HG03565 (cell line): ENCODE results near the gene SIAH1.
"Not testable (repeated sequence)": the region's sequence is repeated elsewhere in the genome, so short reads cannot be mapped to it uniquely, and the experiment has no call there.

Experiments
- ATAC-seq: cut with Tn5 transposase; IDR thresholded peaks from one replicate; pipeline ENCODE4 v1.9.1; 2021; ENCODE audit warnings: mild to moderate bottlenecking, moderate library complexity; ENCODE audit not compliant: unreplicated experiment

Gene SIAH1

DNA sequence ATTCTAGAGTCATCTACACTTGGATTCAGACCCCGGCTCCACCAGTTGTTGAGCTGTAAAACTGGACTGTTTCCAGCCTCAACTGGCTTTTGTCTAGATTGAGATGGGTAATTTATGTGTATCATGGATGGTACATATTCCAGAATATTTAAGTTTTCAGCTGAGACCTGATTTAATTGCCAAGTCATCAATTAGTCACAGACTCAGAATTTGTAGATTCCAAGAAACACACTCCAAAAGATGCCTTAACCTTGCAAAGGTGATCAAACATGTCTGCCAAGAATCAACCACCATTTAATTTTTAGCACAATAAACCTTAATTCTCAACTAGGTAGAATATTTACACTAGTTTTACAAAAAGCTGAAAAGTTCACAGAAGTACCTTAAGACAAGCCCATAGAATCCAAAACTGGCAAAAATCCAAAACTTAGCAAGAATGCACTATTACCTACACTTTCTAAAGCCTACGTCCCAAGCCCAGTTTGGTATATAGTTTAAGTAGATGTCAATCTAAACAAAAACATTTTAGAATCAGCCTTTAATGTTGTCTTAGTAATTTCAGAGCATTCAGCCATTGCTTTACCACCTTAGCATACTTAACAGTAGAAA, 17.7 kb downstream of the SIAH1 start:
- ATAC-seq: no peak

- peak; percentile 51 for ATAC-seq
Measured at GRCh38 chr16:48366165-48367093, 18.8 kb downstream of the SIAH1 start.

DNA sequence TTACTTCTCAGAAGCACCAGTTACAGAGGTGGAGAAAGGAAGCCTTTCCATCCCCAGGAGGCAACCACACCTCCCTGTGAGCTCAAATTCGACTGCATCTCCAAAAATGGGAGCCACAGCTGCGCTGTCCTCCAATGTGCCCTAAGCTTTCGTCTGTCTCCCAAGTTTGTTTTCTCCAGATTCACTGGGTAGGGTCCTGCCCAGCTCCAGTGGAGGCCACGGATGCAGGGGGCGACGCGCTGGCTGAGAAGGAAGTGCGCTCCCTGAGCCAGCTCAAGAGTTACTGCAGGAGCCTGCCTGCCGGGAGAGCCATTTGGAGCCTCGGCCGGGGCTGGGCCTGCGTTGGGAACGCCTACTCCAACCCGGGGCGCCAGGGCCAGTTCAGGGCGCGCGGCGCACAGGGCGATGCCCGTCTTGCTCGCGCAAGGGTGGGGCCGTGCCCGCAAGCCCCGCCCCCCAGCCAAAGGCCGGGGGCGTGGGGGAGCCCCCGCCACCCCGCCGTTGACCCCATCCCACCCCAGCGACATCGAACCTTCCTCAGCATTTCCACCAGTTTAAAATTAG, 19.5 kb downstream of the SIAH1 start:
- ATAC-seq: peak; percentile 79

DNA sequence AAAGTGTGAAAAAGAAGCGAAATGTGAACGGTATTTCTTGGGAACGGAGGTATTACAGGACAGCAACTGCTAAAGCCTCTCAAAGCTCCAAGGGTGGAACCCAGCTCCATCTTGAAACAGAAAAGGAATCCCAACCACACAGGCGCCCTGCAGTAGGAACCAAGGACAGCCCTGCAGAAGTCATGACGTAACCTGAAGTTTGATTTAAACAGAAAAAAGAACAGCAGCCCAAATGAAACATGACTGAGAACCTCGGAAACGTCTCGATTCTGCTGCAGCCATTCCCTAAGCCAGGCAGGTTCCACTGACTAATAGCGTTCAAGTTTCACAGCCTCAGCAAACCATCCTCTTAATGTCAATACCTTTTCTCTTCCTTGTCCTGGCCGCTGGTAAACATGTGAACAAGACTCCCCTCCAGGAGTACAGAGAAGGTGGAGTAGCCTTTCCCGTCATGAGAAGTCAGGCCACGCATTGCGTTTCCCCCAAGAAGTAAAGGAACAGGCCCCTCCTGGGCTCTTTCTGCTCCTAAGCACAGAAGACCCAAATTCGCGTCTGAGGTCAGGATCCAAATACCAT, 20.1 kb downstream of the SIAH1 start:
- no peak for ATAC-seq

- no peak for ATAC-seq
Measured at GRCh38 chr16:48361540-48362144, 23.6 kb downstream of the SIAH1 start.

DNA sequence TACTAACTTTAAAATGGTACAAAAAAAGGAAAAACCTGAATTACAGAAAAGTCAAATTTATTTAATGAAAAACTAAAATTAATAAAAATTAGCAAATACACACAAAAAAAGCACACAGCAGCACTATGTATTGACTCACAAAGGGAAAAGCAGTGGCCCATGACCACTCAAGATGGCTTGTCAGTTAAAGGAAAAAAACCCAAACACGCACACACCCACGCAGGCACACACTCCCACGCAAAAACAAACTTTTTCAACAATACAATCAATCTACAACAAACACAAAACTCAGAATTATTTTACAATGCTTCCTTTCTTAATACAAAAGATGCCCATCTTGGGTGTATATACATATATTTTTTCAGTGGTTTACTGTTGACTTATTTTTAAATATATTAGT, 24.2 kb downstream of the SIAH1 start:
- ATAC-seq: no peak

GRCh38 chr16:48359983-48360382, 25.2 kb downstream of the SIAH1 start:
- no peak for ATAC-seq

DNA sequence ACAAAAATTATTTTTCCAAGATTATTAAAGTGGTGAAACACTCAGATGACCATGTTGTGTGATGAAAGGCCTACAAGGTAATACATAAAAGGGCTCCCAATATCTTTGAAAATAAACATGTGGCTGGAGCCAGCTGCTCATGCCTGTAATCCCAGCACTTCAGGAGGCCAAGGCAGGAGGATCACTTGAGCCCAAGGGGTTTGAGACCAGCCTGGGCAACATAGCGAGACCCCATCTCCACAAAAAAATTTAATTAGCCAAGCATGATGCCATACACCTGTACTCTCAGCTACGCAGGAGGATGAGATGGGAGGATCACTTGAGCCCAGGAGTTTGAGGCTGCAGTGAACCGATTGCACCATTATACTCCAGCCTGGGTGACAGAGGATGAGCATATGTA, 26.8 kb downstream of the SIAH1 start:
- no peak for ATAC-seq

- no peak for ATAC-seq
Measured at GRCh38 chr16:48356633-48357376, 28.4 kb downstream of the SIAH1 start.

GRCh38 chr16:48354877-48355855, 30.0 kb downstream of the SIAH1 start:
- no peak for ATAC-seq

- ATAC-seq: not testable (repeated sequence)
Measured at GRCh38 chr16:48354385-48354784, 30.8 kb downstream of the SIAH1 start.

DNA sequence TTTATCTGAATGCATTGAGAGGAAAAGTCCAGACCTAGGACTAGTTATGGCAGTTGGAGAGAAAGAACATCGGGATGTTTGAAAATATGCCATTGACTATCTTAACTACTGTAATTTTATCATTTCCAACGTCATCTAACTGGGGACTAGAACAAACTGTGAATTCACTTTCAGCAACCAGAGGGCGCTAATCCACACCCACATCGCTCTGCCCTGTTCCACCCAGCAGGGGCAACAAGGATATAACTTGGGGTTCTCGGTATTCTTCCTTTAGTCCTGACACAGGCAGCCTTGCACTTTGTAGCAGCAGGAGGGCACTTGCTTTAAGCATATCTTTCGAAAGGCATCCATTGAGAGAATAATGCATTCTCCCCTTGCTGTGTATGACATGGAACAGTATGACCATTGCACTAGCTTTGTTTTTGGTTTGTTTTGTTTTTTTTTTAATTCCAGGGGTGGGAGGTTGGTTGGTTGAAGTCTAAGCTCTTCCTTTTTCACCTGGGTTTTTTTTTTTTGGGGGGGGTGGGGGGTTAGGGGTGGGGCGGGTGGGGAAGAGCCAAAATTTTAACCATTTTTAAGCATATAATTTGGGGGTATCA, 31.5 kb downstream of the SIAH1 start:
- peak; percentile 76 for ATAC-seq

DNA sequence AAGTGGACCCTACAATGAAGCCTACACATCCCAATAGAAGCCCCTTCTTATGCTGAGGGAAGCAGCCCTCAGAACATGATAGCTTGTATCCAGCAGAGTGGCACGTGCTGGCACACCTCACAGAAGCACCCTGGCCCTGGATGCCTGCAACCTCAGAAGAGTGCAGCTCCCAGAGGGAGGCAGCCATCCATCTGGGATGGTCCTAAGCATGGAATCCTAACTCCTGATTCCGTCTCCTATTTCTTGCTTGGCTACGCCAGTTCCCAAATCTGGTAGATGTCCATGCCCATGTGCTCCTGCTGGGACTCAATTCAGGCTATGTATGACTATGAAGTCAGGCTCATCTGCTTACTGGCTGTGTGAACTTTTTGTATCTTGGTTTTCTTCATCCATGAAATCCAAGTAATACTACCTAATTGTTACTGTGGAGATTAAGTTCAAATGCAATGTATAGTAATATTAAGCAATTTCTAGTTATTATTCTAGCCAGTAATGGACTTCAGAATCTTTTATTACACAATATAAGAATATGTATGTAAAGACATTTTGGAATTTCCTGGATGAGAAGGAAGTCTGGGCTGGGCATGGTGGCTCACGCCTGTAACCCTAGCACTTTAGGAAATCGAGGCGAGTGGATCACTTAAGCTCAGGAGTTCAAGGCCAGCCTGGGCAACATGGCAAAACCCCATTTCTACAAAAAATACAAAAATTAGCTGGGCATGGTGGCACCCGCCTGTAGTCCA, 32.4 kb downstream of the SIAH1 start:
- ATAC-seq: no peak

GRCh38 chr16:48350736-48351135, 34.5 kb downstream of the SIAH1 start:
- no peak for ATAC-seq

DNA sequence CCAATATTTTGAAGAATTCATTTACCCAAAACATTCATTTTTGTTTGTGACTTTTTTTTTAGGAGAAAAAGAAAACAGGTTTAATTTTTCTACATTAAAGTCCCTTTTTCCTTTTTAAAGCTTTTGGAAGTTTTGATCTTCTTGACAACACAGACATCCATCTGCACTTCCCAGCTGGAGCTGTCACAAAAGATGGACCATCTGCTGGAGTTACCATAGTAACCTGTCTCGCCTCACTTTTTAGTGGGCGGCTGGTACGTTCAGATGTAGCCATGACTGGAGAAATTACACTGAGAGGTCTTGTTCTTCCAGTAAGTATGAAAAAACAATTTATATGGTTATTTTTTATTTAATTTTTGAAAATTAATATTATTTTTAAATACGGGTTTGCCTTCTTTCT, 37.2 kb downstream of the SIAH1 start:
- no peak for ATAC-seq

DNA sequence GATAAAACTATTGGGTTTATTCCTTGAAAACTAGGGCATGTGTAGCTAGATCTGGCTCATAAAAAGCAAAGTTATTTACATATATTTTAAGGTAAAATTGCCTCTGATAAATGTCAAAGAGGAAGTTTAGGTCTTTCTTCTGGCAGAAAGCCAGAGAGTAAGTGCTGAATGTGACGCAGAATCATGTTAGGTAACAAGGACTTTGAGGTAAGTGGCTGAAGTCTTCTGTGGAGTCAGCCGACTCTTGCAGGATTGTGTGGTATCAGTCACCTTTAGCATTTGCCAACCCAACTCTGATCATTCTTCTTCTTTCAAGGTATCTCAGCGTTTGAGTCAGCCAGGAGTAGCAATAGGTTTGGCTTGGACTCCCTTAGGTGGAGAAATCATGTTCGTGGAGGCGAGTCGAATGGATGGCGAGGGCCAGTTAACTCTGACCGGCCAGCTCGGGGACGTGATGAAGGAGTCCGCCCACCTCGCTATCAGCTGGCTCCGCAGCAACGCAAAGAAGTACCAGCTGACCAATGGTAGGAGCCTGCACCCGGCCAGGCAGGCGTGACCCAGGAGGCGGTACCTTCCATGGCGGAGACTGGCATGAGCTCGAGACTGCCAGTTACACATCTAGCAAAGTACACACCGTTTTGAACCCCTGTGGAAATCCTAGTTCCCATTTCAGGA, 37.9 kb downstream of the SIAH1 start:
- ATAC-seq: no peak

DNA sequence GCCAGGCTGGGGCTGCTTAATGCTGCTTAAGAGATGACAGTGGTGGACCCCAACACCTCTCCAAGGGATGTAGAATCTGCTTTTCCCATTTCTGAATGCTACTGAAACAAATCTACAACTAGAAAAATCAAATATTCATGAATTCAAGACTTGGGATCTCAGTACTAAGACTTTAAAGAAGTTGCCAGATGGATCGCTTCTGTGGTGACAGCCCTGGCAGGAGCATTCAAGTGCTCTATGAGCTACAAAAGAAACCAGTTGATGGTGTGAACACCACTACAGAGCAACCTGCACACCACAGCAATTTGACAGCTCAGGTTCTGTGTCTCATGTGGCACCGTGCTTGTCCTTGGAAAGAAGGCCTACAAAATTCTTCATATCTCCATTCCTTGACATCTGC, 42.6 kb downstream of the SIAH1 start:
- ATAC-seq: no peak

GRCh38 chr16:48340054-48340453, 45.2 kb downstream of the SIAH1 start:
- no peak for ATAC-seq
